Trophoblast cell (in vitro differentiated cells and primary cell): Measurements from ENCODE around the gene PLRG1.

Experiments
- DNase-seq, 2 donors: peaks; one replicate each; pipeline ENCODE4 v3.0.0-alpha.2; 2016
- H2AFZ ChIP-seq: 2 replicates; pipeline ENCODE4 v1.6.1; 2013; ENCODE audit warnings: low read length, moderate library complexity, mild to moderate bottlenecking; ENCODE audit not compliant: insufficient read depth, poor library complexity
- H2AK5ac ChIP-seq: 2 replicates; pipeline ENCODE4 v1.6.1; 2013; ENCODE audit warnings: mild to moderate bottlenecking, low read length
- H2BK120ac ChIP-seq: 2 replicates; pipeline ENCODE4 v1.6.1; 2013; ENCODE audit warnings: low read length, mild to moderate bottlenecking, moderate library complexity; ENCODE audit not compliant: insufficient read depth, poor library complexity
- H2BK12ac ChIP-seq: 2 replicates; pipeline ENCODE4 v1.6.1; 2013; ENCODE audit warnings: mild to moderate bottlenecking, low read length, moderate library complexity
- H2BK5ac ChIP-seq: 2 replicates; pipeline ENCODE4 v1.6.1; 2013; ENCODE audit warnings: low read length, low read depth, moderate library complexity, mild to moderate bottlenecking; ENCODE audit not compliant: poor library complexity
- H3K14ac ChIP-seq: 2 replicates; pipeline ENCODE4 v1.6.1; 2013; ENCODE audit warnings: mild to moderate bottlenecking, low read length
- H3K18ac ChIP-seq: 2 replicates; pipeline ENCODE4 v1.6.1; 2013; ENCODE audit warnings: mild to moderate bottlenecking, low read length
- H3K23ac ChIP-seq: 2 replicates; pipeline ENCODE4 v1.6.1; 2013; ENCODE audit warnings: low read length
- H3K27ac ChIP-seq: 2 replicates; pipeline ENCODE4 v1.5.1; 2013; ENCODE audit warnings: low read depth, mild to moderate bottlenecking, inconsistent platforms, low read length, moderate library complexity
- H3K27me3 ChIP-seq: 2 replicates; pipeline ENCODE4 v1.6.1; 2013; ENCODE audit warnings: inconsistent platforms, mild to moderate bottlenecking, low read length, moderate library complexity; ENCODE audit not compliant: insufficient read depth
- H3K36me3 ChIP-seq, 2 experiments: 1 replicate in 1 of 2; 2 replicates in 1 of 2; pipeline ENCODE4 v1.6.1; 2013; ENCODE audit warnings: low read length in 2 of 2, mild to moderate bottlenecking in 2 of 2, moderate library complexity in 1 of 2; ENCODE audit not compliant: insufficient read depth in 2 of 2, control insufficient read depth in 1 of 2
- H3K4ac ChIP-seq: 2 replicates; pipeline ENCODE4 v1.6.1; 2013; ENCODE audit warnings: low read depth, mild to moderate bottlenecking, low read length, moderate library complexity
- H3K4me1 ChIP-seq, 2 experiments: 1 replicate in 1 of 2; 2 replicates in 1 of 2; pipeline ENCODE4 v1.6.1; 2013; ENCODE audit warnings: low read length in 2 of 2, mild to moderate bottlenecking in 2 of 2, moderate library complexity in 1 of 2; ENCODE audit not compliant: insufficient read depth in 2 of 2, control insufficient read depth in 1 of 2
- H3K4me2 ChIP-seq: 2 replicates; pipeline ENCODE4 v1.6.1; 2013; ENCODE audit warnings: inconsistent platforms, mild to moderate bottlenecking, low read length, moderate library complexity
- H3K4me3 ChIP-seq: 2 replicates; pipeline ENCODE4 v1.5.1; 2013; ENCODE audit warnings: mild to moderate bottlenecking, low read depth, low read length, inconsistent platforms
- H3K79me1 ChIP-seq: one replicate; pipeline ENCODE4 v1.6.1; 2013; ENCODE audit warnings: low read length
- H3K79me2 ChIP-seq: 2 replicates; pipeline ENCODE4 v1.6.1; 2013; ENCODE audit warnings: low read length, mild to moderate bottlenecking; ENCODE audit not compliant: control insufficient read depth, insufficient read depth, poor library complexity
- H3K9ac ChIP-seq: 2 replicates; pipeline ENCODE4 v1.6.1; 2013; ENCODE audit warnings: mild to moderate bottlenecking, low read length
- H3K9me3 ChIP-seq: 2 replicates; pipeline ENCODE4 v1.6.1; 2013; ENCODE audit warnings: low read depth, mild to moderate bottlenecking, control low read depth, inconsistent platforms, low read length; ENCODE audit not compliant: insufficient read depth
- H4K12ac ChIP-seq: 2 replicates; pipeline ENCODE4 v1.6.1; 2013; ENCODE audit warnings: low read depth, mild to moderate bottlenecking, low read length, moderate library complexity
- H4K8ac ChIP-seq: 2 replicates; pipeline ENCODE4 v1.6.1; 2013; ENCODE audit warnings: low read depth, mild to moderate bottlenecking, low read length, moderate library complexity
- H4K91ac ChIP-seq: one replicate; pipeline ENCODE4 v1.6.1; 2013; ENCODE audit warnings: low read depth, mild to moderate bottlenecking, low read length, moderate library complexity
- WGBS: extraction: QIAGEN DNeasy Blood & Tissue Kit; methylation state at CpG from one replicate; pipeline ENCODE4 v1.1.7; 2013; ENCODE audit warnings: missing lambda C conversion rate; ENCODE audit not compliant: insufficient read length, insufficient coverage; ENCODE audit errors: extremely low coverage; 5-methylcytosine and 5-hydroxymethylcytosine counted together

The PLRG1 gene

DNA sequence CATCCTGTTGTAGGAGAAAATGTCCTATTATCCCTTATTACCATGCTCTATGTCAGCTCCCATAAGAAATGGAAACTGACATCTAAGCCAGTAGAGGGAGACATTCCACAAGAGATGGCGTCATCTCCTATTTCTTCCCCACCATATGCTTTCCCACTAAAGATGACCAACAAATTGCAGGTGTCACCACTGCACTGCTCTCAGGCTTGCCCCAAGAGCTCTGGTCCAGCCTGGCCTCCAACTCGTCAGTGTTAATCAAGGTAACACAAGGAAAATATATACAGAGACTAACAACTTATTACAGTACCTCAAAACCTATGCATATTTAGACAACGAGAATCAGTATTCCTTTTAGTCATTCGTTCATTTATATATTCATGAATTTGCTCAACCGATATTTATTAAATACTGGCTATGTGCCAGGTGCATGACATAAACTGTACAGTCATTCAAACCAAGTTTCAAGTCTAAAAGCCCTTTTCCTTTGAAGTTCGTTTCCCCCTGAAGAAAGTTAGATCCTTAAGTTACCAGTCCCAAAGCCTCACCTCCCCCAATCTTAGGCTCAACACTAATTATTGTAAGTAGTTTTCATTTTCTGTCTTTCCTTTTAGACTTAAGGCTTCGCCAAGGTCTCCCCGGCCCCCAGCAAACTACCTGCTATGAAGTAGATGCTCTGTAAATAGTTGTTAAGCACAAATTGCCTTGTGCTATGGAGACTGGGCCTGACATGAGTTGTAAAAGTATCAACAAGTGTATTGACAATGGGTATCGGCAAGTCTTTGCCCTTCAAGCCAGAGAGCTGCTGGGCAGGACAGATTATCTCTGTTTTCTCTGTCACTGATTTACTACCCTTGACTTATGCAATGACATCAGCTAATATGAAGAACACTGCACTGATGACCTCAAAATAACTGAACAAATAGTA lies 9.6 kb upstream of the PLRG1 start:
- H3K79me2 ChIP-seq = no peaks in the 10 kb centered on the region
- H2AK5ac ChIP-seq = no peak overlapping the region
- no peak overlapping the region for H4K8ac ChIP-seq
- no peak overlapping the region for H2BK12ac ChIP-seq
- no peak overlapping the region for H3K18ac ChIP-seq
- no peak overlapping the region for H2BK5ac ChIP-seq
- H3K4me2 ChIP-seq = no peak overlapping the region
- H3K4me1 ChIP-seq = no peaks in the 10 kb centered on the region
- no peak overlapping the region for H2AFZ ChIP-seq
- H4K91ac ChIP-seq = no peak overlapping the region
- WGBS = no CpG with 5 or more reads among the region's 9 CpGs
- no peaks in the 10 kb centered on the region for H3K79me1 ChIP-seq
- peak; percentile 30 to 75 for DNase-seq
- no peaks in the 10 kb centered on the region for H3K27me3 ChIP-seq
- no peaks in the 10 kb centered on the region for H3K9me3 ChIP-seq
- H3K4me3 ChIP-seq = no peak overlapping the region
- H3K23ac ChIP-seq = no peak overlapping the region
- no peak overlapping the region for H3K27ac ChIP-seq
- H3K14ac ChIP-seq = no peak overlapping the region
- no peak overlapping the region for H4K12ac ChIP-seq
- H3K4ac ChIP-seq = no peak overlapping the region
- no peak overlapping the region for H2BK120ac ChIP-seq
- H3K9ac ChIP-seq = no peak overlapping the region
- H3K36me3 ChIP-seq = no peaks in the 10 kb centered on the region

DNA sequence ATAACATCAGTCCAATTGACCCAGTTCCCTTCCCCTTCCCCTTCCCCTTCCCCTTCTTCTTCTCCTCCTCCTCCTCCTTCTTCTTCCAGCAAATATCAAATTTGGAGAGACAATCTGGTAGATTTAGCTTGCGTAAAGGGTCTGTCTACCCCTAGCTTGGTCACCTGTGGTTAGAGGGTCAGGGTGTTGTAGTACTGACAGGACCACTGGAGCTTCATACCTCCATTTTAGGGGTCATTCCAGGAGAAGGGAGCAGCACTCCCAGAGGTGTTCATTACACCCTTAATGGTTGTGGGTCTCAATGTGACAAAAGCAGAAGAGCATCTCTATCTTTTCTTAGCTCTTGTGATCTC lies 8.9 kb upstream of the PLRG1 start:
- Histone ChIP-seq H4K12ac (no peak overlapping the region), H3K27ac (no peak overlapping the region), H2BK120ac (no peak overlapping the region), H3K14ac (no peak overlapping the region), H2BK5ac (no peak overlapping the region), H4K8ac (no peak overlapping the region), H3K9ac (no peak overlapping the region), H3K79me1 (no peaks in the 10 kb centered on the region), H4K91ac (no peak overlapping the region), H2BK12ac (no peak overlapping the region), H3K79me2 (no peaks in the 10 kb centered on the region), H3K4me3 (no peak overlapping the region), H3K18ac (no peak overlapping the region), H3K9me3 (no peaks in the 10 kb centered on the region), H3K4me2 (no peak overlapping the region), H2AK5ac (no peak overlapping the region), H3K23ac (no peak overlapping the region), H3K4ac (no peak overlapping the region), H3K4me1 (no peaks in the 10 kb centered on the region), H2AFZ (no peak overlapping the region), H3K27me3 (no peaks in the 10 kb centered on the region), H3K36me3 (no peaks in the 10 kb centered on the region)
- WGBS = no CpG with 5 or more reads among the region's 1 CpG
- DNase-seq = no peak

DNA sequence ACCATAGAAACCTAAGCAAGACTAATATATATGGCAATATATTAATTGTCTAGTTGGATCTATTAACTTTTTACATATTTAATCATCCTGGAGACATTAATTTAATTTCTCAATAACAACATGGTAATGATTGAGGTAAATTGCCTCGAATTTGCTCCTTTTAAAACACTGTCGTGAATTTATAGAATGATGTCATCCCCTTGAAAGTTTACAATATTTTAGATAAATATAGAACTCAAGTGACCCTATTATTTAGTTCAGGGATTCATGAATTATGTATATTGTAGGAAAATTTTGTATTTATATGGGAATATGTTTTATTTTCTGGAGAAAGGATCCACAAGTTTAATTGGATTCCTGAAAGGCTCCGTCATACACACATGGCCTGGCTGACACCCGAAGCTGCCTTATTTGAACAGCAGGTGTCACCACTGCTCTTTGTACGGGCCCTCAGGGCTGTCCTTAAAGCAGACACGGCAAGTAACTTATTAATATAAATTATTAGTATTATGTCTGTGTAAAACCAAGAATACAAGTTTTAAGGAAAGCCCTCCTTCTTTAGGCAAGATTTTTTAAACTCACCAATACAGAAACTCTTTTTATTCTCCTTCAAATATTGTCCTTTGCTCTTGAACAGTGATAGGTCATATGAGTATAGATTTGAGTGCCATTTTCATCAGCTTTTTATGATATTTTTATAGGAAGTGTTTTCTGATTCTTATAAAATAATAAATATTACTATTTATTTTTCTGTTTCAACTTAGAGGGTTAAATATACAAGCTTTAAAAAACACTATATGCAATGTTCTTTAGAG lies 1.9 kb upstream of the PLRG1 start:
- H3K27ac ChIP-seq = no peak overlapping the region

GRCh38 chr4:154545689-154546088 lies 4.5 kb downstream of the PLRG1 start:
- H3K23ac ChIP-seq = no peak overlapping the region
- no peak overlapping the region for H3K4me2 ChIP-seq
- H3K79me2 ChIP-seq = peaks cover 3% of the 10 kb centered on the region
- H4K8ac ChIP-seq = no peak overlapping the region
- H2AK5ac ChIP-seq = no peak overlapping the region
- no peak overlapping the region for H2BK120ac ChIP-seq
- H3K9me3 ChIP-seq = no peaks in the 10 kb centered on the region
- no peak overlapping the region for H3K4ac ChIP-seq
- no peak overlapping the region for H3K27ac ChIP-seq
- peaks cover 0 to 5% of the 10 kb centered on the region in 2 experiments for H3K4me1 ChIP-seq
- H4K12ac ChIP-seq = no peak overlapping the region
- H3K36me3 ChIP-seq = peaks cover 6 to 14% of the 10 kb centered on the region in 2 experiments
- no peaks in the 10 kb centered on the region for H3K27me3 ChIP-seq
- no peak overlapping the region for H3K9ac ChIP-seq
- no peak overlapping the region for H3K18ac ChIP-seq
- H2BK5ac ChIP-seq = no peak overlapping the region
- H3K79me1 ChIP-seq = no peaks in the 10 kb centered on the region
- no peak overlapping the region for H3K4me3 ChIP-seq
- H2AFZ ChIP-seq = no peak overlapping the region
- H3K14ac ChIP-seq = no peak overlapping the region
- H2BK12ac ChIP-seq = no peak overlapping the region
- no peak overlapping the region for H4K91ac ChIP-seq
- peak in 1 of 2 donors; percentile 9 for DNase-seq
- WGBS = no CpG with 5 or more reads among the region's 4 CpGs

More for the DNA sequence above, 1.9 kb upstream of the PLRG1 start:
- no peak overlapping the region for H4K91ac ChIP-seq
- peaks cover 3% of the 10 kb centered on the region for H3K79me2 ChIP-seq
- no peak overlapping the region for H3K4ac ChIP-seq
- H3K27me3 ChIP-seq = no peaks in the 10 kb centered on the region
- no peak overlapping the region for H2AK5ac ChIP-seq
- H3K18ac ChIP-seq = no peak overlapping the region
- no peak overlapping the region for H3K14ac ChIP-seq
- no peaks in the 10 kb centered on the region for H3K79me1 ChIP-seq
- H2AFZ ChIP-seq = no peak overlapping the region
- H2BK5ac ChIP-seq = no peak overlapping the region
- H4K8ac ChIP-seq = no peak overlapping the region
- H2BK12ac ChIP-seq = no peak overlapping the region
- H3K9me3 ChIP-seq = no peaks in the 10 kb centered on the region
- H3K4me2 ChIP-seq = no peak overlapping the region
- H3K23ac ChIP-seq = no peak overlapping the region
- no peaks in the 10 kb centered on the region for H3K36me3 ChIP-seq
- H3K4me3 ChIP-seq = no peak overlapping the region
- WGBS = no CpG with 5 or more reads among the region's 6 CpGs
- H3K9ac ChIP-seq = no peak overlapping the region
- H3K4me1 ChIP-seq = peaks cover 0 to 5% of the 10 kb centered on the region in 2 experiments
- H2BK120ac ChIP-seq = no peak overlapping the region
- peak; percentile 71 to 88 for DNase-seq
- H4K12ac ChIP-seq = no peak overlapping the region
